ENCODE measurements around the gene HJURP.

The HJURP gene

GRCh38 chr2:233840520-233840919 is 13.8 kb downstream of the HJURP start:
- DNase-seq: no peak
- Histone ChIP-seq H3K4me1 (peaks cover 10% of the 10 kb centered on the region; the same call in 1 of the 2 replicates), H3K36me3 (peaks cover 98% of the 10 kb centered on the region), H3K4me3 (ENCODE audit: low read depth, low read length) (no peak overlapping the region), H3K27me3 (no peaks in the 10 kb centered on the region), H3K9me3 (no peaks in the 10 kb centered on the region)
- TF ChIP-seq CTCF (IDR thresholded peaks at IDR 0.05; ENCODE audit: low read depth, low read length): no peak

GRCh38 chr2:233839447-233839820 is 14.9 kb downstream of the HJURP start:
- Histone ChIP-seq H3K4me3 (ENCODE audit: low read depth, low read length) (no peak overlapping the region), H3K4me1 (peaks cover 10% of the 10 kb centered on the region; the same call in 1 of the 2 replicates), H3K27me3 (no peaks in the 10 kb centered on the region), H3K9me3 (no peaks in the 10 kb centered on the region), H3K36me3 (peaks cover 95% of the 10 kb centered on the region)
- no peak for TF ChIP-seq CTCF (IDR thresholded peaks at IDR 0.05; ENCODE audit: low read depth, low read length)
- no peak for DNase-seq

- peaks cover 95% of the 10 kb centered on the region for H3K36me3 ChIP-seq
Observed at GRCh38 chr2:233838726-233839446, 15.4 kb downstream of the HJURP start.

GRCh38 chr2:233838251-233838650 is 16.1 kb downstream of the HJURP start:
- peak; percentile 41 for DNase-seq
- TF ChIP-seq CTCF (IDR thresholded peaks at IDR 0.05; ENCODE audit: low read depth, low read length): no peak
- H3K27me3 ChIP-seq: no peaks in the 10 kb centered on the region
- H3K4me1 ChIP-seq: peaks cover 14% of the 10 kb centered on the region
- peaks cover 88% of the 10 kb centered on the region for H3K36me3 ChIP-seq
- H3K4me3 ChIP-seq (ENCODE audit: low read depth, low read length): no peak overlapping the region
- no peaks in the 10 kb centered on the region for H3K9me3 ChIP-seq

More at GRCh38 chr2:233838726-233839446, 15.4 kb downstream of the HJURP start:
- Histone ChIP-seq H3K9me3 (no peaks in the 10 kb centered on the region), H3K4me1 (peaks cover 10% of the 10 kb centered on the region; the same call in 1 of the 2 replicates), H3K4me3 (ENCODE audit: low read depth, low read length) (no peak overlapping the region), H3K27me3 (no peaks in the 10 kb centered on the region)
- DNase-seq: no peak
- TF ChIP-seq CTCF (IDR thresholded peaks at IDR 0.05; ENCODE audit: low read depth, low read length): no peak

GRCh38 chr2:233837694-233838229 is 16.6 kb downstream of the HJURP start:
- Histone ChIP-seq H3K9me3 (no peaks in the 10 kb centered on the region), H3K27me3 (no peaks in the 10 kb centered on the region), H3K4me1 (peaks cover 18% of the 10 kb centered on the region), H3K4me3 (ENCODE audit: low read depth, low read length) (no peak overlapping the region), H3K36me3 (peaks cover 83% of the 10 kb centered on the region)
- TF ChIP-seq CTCF (IDR thresholded peaks at IDR 0.05; ENCODE audit: low read depth, low read length): no peak
- no peak for DNase-seq

GRCh38 chr2:233836359-233836758 is 18.0 kb downstream of the HJURP start:
- Histone ChIP-seq H3K36me3 (peaks cover 69% of the 10 kb centered on the region), H3K4me3 (ENCODE audit: low read depth, low read length) (no peak overlapping the region), H3K4me1 (peaks cover 27% of the 10 kb centered on the region), H3K9me3 (no peaks in the 10 kb centered on the region), H3K27me3 (no peaks in the 10 kb centered on the region)
- no peak for DNase-seq
- no peak for TF ChIP-seq CTCF (IDR thresholded peaks at IDR 0.05; ENCODE audit: low read depth, low read length)
